ENCODE data around the gene EXOC6. TPM values are rescaled to one million over a fixed set of nuclear protein-coding genes. Genes with fewer than 3 reads are reported as not detected.
"Not testable (repeated sequence)": the region's sequence is repeated elsewhere in the genome, so short reads cannot be mapped to it uniquely, and the experiment has no call there.

The EXOC6 gene
- polyA plus RNA-seq, 5 donors, result 17.0 to 23.1 (median 22.3) TPM

GRCh38 chr10:92938841-92939240, 90.5 kb downstream of the EXOC6 start:
- no peak for DNase-seq

- no peak for DNase-seq
Observed at GRCh38 chr10:92942226-92942625, 93.9 kb downstream of the EXOC6 start.

GRCh38 chr10:92946491-92946890, 98.2 kb downstream of the EXOC6 start:
- DNase-seq, result no peak

DNA sequence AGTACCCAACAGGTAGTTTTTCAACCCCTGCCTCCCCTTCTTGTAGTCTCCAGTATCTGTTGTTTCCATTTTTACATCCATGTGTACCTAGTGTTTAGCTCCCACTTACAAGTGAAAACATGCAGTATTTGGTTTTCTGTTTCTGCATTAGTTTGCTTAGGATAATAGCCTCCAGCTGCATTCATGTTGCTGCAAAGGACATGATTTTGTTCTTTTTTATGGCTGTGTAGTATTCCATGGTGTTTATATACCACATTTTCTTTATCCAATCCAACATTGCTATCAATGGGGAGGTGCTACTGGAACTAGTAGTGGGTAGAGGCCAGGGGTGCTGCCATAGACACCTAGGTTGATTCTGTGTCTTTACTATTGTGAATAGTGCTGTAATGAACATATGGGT, 104.3 kb downstream of the EXOC6 start:
- DNase-seq, result not testable (repeated sequence)

DNA sequence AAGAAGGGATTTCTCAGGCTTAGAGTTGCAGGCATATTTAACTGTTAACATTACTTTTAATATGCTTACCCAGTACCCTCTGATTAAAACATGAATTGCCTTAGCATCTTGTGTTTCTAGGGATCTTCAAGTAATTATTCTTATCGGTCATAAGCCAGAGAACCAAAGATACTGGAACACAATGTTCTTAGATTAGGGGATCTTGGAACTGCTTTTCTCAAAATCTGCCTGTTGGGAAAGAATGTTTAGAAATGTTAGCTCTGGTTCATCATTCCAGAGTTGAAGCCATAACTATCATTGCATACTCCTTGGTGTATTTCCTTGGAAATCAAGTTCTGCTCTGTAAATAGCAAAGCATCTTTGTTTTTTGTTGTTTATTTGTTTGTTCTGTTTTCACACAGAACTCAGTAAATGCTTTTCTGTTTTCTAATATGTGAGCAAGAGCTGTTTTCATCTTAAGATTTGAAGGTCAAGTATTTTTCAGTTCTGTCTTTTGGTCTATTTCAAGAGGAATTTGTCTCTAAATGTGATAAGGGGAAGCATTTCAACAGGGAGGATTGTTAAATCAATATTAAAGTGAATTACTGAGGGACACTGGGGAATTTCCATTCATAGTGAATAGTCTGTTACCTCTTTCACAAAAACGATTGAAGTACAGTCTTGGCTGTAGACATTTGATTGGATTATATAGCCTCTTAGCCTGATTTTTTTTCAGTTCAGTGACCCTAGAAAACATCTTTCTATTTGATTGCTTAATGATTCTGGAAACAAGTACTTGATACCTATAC, 109.1 kb downstream of the EXOC6 start:
- no peak for DNase-seq

- DNase-seq, result no peak
Observed at GRCh38 chr10:92961638-92962037, 113.3 kb downstream of the EXOC6 start.

DNA sequence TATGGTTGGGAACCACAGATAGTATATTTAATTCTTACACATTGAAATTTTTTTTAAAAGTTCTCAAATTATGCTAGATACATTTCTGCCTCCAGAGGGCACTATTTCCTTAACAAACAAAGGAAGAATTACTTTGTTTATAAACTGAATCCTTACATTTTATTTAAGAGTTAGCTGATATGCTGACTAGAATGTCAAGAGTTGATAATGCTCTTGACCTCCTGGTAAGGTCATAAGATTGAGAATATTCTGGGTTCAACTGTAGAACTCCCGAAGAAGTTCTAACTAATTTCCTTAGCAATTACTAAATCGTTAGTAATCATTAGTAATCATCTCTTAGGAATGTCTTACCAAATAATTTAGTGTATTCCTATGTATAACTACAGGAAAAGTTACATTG, 117.0 kb downstream of the EXOC6 start:
- peak; percentile 42 to 48 for DNase-seq

DNA sequence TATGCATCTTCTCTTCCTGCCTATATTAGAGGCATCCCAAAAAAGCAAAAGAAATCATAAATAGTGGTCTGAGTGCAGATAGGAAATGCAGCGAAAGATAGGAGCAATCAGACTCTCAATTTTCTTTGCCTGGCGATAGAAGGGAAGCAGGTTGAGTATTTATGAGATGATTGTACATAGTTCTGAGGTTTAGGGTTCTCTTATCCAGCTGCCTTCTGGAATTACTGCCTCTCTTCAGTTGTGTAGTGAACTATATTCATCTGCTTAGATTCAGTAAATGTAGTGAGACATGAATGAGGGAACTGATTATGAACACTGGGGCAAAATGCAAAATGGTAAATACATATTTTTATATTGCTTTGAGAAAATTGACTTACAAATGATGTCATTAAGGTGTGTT, 119.3 kb downstream of the EXOC6 start:
- DNase-seq, result no peak

DNA sequence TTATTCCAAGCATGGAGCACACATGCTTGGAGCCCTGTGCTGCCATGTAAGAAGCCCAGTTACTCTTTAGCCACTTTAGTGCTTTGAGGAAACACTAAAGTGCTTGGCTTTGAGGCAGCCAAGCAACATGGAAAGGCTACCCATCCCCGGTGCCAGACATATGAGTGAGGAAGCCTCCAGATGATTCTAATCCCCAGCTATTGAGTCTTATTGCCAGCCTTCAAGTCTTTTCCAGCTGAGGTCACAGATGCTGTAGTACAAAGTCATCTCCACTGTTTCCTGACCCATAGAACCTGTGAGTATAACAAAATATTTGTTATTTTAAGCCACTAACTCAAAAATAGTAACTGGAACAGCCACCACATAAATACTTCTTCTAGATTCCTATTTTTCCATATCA, 120.8 kb downstream of the EXOC6 start:
- DNase-seq, result no peak

DNA sequence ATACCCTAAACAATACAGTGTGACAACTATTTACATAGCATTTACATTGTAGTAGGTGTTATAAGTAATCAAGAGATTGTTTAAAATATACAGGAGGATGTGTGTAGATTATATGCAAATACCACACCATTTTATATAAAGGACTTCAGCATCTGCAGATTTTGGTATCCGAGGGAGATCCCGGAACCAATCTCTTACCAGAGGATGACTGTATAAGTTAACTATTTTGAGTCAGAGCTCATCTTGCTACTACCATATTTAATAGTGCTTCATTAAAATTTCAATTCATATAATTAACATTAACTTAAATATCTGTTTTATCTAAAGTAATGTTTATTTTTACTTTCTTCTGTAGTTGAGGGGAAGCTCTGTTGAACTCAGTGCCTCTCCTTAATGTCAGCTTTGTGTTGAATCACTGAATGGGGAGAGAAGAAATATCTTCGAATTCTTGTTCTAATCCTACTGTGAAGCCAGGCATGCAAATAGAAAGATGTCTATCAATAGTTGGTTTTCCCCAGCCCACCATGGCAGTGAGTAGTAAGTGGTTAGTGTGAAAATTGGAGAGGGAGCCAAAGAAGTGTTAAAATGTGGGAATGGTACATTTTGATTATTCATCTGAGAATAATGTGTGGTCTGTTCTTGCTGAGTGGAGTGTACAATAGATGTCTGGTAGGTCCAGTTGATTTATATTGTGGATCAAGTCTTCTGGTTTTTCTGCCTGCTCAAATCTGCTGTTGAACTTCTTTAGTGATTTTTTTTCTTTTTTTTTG, 122.2 kb downstream of the EXOC6 start:
- no peak for DNase-seq

DNA sequence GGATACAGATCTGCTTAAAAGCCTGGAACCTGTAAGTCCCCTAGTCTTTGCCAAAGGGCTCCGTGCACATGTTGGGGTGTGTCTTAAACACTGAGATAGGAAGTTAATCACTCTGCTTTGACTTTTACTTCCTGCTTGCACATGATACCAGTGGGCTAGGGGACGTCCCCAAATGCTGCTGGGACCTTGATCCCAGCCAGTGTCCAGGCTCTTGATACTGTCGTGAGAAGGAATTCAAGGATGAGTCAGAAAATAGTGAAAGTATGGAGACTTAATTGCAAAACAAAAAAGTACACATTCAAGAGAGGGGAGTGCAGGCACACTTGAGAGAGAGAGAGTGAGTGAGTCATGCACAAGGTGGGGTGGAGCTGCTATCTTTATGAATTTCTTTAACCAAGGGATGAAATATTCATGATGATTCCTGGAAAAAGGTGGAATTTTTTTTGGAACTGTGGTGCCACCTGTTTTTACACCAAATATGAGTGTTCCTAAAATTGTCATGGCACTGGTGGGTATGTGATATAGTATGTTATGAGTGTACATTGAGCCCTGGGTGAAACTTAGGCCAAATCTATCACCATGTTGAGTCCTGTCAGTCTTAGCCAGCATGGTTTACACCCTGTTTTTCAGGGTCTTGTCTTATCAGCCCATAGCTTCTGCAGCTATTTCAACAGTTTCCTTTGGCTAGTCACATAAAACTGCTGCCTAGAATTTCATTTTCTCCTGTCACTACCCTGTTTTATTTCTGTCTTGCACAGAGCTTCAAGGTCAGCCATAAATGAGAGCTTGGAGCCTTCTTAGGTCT, 123.9 kb downstream of the EXOC6 start:
- DNase-seq, result no peak

DNA sequence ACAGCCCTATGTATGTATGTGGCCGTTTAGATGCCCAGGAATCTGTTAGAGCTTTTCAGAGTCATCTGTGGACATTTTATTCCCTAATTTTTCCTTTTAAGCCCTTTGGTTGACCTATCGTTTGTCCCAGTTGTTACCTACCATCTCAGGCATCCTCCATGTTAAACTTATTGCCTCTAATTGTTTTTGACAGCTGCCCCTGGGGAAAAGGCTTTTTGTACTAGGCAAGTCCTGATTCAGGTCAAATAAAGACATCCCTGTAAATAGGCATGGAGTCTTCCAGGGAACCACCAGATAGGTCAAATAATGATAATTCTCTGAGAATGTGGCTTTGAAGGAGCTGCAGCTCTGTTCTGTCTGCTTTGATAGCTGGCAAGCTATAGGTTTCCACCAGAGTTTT, 124.6 kb downstream of the EXOC6 start:
- DNase-seq, result no peak

- DNase-seq, result not testable (repeated sequence)
Observed at GRCh38 chr10:92976278-92976677, 128.0 kb downstream of the EXOC6 start.

DNA sequence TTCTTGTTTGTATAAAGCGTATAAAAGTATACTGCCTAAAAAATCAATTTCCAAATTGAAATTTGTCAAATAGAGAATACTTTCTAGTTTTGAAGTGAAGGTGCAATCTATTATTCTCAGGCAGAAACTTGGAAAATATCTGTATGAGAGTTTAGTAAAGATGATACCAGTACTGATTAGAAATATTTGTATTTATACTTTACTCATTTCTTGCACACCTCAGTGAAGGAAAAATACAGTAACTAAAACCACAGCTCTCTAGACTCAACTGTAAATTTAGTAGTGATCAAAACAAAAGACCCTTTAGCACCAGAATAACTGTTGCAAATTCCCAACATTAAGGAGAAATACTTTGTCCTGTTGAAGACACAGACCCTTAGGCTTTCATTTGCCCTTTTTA, 140.9 kb downstream of the EXOC6 start:
- no peak for DNase-seq

DNA sequence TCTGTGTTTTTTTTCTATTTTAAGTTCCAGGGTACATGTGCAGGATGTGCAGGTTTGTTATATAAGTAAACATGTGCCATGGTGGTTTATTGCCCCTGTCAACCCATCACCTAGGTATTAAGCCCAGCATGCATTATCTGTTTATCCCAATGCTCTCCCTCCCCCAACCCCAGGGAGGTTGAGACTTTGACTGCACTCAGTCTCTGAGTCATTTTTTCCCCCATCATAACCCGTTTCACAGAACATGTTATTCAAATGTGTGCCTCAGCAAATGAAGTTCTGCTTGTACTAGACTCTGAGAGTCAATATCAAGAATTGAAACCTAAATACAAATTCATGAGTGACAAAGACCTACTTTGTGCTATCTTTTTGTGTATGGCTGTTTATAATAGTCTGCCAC, 142.3 kb downstream of the EXOC6 start:
- DNase-seq, result no peak

GRCh38 chr10:92991513-92991912, 143.2 kb downstream of the EXOC6 start:
- DNase-seq, result no peak

GRCh38 chr10:92993699-92994272, 145.5 kb downstream of the EXOC6 start:
- no peak for DNase-seq

DNA sequence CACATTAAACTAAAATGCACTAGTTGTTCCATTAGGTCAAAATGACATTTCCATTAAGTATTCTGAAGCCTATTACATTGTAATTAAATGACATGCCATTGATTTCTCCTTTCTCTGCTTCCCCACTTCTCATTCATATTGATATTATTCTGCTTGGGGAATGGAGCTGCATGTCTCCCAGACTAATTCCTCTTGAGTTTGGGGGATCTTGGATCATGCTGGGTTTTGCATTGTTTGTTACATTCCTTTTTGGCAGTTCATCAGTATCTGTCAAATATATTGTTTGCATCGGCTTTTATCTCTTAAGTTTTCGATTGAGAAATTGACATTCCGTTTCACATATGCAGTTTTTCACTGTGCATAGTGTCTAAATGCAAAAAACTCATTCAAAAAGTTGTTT, 147.2 kb downstream of the EXOC6 start:
- no peak for DNase-seq

GRCh38 chr10:92997620-92998019, 149.3 kb downstream of the EXOC6 start:
- no peak for DNase-seq

DNA sequence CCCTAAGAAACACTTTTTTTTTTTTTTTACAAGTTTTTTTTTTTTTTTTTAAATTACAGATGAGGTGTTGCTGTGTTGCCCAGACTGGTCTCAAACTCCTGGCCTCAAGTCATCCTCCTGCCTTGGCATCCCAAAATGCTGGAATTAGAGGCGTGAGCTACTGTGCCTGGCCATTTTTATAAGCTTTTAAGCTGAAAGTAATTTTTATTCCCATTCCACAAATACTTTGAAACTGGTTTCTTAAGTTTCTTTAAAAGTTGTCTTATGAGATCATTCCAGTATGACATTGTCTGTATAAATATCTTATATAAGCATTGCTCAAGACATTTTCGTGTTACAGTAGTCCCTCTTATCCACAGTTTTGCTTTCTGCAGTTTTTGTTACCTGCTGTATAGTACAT, 150.9 kb downstream of the EXOC6 start:
- DNase-seq, result no peak

DNA sequence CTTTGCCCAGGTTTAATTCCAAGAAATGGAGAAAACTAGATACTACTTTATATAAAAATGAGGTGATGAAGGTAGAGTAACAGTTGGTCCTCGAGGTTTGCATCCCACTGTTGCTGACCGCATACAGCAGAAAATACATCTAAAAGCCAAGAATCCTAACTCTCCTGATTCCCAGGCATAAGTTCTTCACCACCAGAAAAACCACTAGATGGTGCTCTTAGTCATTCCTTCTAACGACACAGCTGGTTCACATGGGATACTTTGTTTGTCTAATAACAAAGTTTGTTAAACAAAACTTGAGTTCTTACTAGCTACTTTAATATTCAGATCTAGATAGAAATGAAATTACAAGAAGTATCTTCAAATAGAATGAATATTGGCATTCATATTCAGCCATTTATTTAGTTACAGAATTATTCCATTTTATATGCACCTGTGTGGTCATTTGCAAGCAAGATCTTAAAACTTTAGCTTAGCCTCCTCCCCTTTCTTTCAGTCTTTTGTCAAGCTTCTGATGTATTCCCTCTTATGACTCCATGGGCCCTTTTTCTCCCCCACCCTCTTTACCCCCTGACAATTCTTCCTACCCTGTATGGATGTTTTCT, 158.2 kb downstream of the EXOC6 start:
- DNase-seq, result peak; percentile 15 to 44

- DNase-seq, result no peak
Observed at GRCh38 chr10:93015722-93016121, 167.4 kb downstream of the EXOC6 start.

Measured in right lung (tissue), 5 donors.